Esophagus squamous epithelium (tissue), 5 donors: ENCODE measurements around the gene S100PBP. TPM values are rescaled to one million over a fixed set of nuclear protein-coding genes. Genes with fewer than 3 reads are reported as not detected.
A peak's percentile ranks its signal among the peaks of the same experiment; 100 is the strongest.
"Not testable (repeated sequence)": the region's sequence is repeated elsewhere in the genome, so short reads cannot be mapped to it uniquely, and the experiment has no call there.

Source experiments
- DNase-seq: peaks from one replicate; lab custom pipeline; 2025; lab: John Stamatoyannopoulos, UW
- H3K27ac ChIP-seq, 4 donors: fragments of 200-600 bp; sonication (generic); one replicate each; pipeline ENCODE4 v1.5.1; 2016 to 2019; ENCODE audit warnings: mild to moderate bottlenecking in 1 of 4
- H3K27me3 ChIP-seq, 4 donors: fragments of 200-600 bp; sonication (generic); 1 replicate in 3 of 4; 2 replicates in 1 of 4; pipeline versions ENCODE4 v1.5.1 to v1.6.0; 2017 to 2021; ENCODE audit warnings: antibody characterized with exemption in 1 of 4
- H3K36me3 ChIP-seq, 3 donors: fragments of 200-600 bp; sonication (generic); one replicate each; pipeline ENCODE4 v1.5.1; 2016 to 2019
- H3K4me1 ChIP-seq, 3 donors: fragments of 200-600 bp; sonication (generic); one replicate each; pipeline ENCODE4 v1.5.1; 2017 to 2019
- H3K4me3 ChIP-seq, 4 donors: fragments of 200-600 bp; sonication (generic); 1 replicate in 3 of 4; 2 replicates in 1 of 4; pipeline ENCODE4 v1.5.1; 2016 to 2019; ENCODE audit warnings: mild to moderate bottlenecking in 2 of 4, moderate library complexity in 1 of 4
- H3K9me3 ChIP-seq, 3 donors: fragments of 200-600 bp; sonication (generic); one replicate each; pipeline ENCODE4 v1.5.1; 2016 to 2019
- CTCF ChIP-seq, 6 experiments: fragments of 450-650 bp in 4 of 6; fragments of 200-600 bp in 2 of 6; sonication (generic) in 2 of 6; IDR thresholded peaks; one replicate each; pipeline ENCODE4 v1.5.1; 2016 to 2019; ENCODE audit warnings: antibody characterized with exemption in 6 of 6, mild to moderate bottlenecking in 4 of 6, moderate library complexity in 4 of 6
- POLR2A ChIP-seq, 4 donors: fragments of 450-650 bp; IDR thresholded peaks; one replicate each; pipeline ENCODE4 v1.6.1; 2017; ENCODE audit warnings: antibody characterized with exemption in 4 of 4, mild to moderate bottlenecking in 4 of 4, moderate library complexity in 3 of 4
- WGBS, 2 donors: methylation state at CpG; one replicate each; pipeline ENCODE4 v1.1.5; 2018; 5-methylcytosine and 5-hydroxymethylcytosine counted together
- intact Hi-C: fragments of 100-400 bp; cut with DNase I; formaldehyde crosslinking; loops from one replicate; pipeline ENCODE4 v1.15.0; 2022
- total RNA-seq, 4 donors: library from RNA; depleted of rRNA; stranded (reverse); fragments of >200 nt; gene quantifications; one replicate each; pipeline ENCODE4 v1.1.0, GENCODE V29; 2016
- donor health status: DM: yes; HTN: yes; CAD: no.

The S100PBP gene
- total RNA-seq, 4 donors from 2014 or later = 6.5 to 20.0 (median 11.9) TPM

GRCh38 chr1:32783851-32784250, 33.6 kb upstream of the S100PBP start:
- DNase-seq = no peak
- H3K9me3 ChIP-seq = no peaks in the 10 kb centered on the region
- H3K27ac ChIP-seq = no peak overlapping the region
- peaks cover 0 to 10% (median 0%) of the 10 kb centered on the region in 3 donors for H3K4me1 ChIP-seq
- no peaks in the 10 kb centered on the region for H3K27me3 ChIP-seq
- H3K4me3 ChIP-seq = no peak overlapping the region
- intact Hi-C loops = no loop called here
- 96 to 98% methylated on average over 5 of the region's 5 CpGs for WGBS, 2 donors
- TF ChIP-seq POLR2A (IDR thresholded peaks at IDR 0.05) = no peak
- TF ChIP-seq CTCF (IDR thresholded peaks at IDR 0.05) = no peak
- H3K36me3 ChIP-seq = peaks cover 14 to 100% (median 27%) of the 10 kb centered on the region in 3 donors

DNA sequence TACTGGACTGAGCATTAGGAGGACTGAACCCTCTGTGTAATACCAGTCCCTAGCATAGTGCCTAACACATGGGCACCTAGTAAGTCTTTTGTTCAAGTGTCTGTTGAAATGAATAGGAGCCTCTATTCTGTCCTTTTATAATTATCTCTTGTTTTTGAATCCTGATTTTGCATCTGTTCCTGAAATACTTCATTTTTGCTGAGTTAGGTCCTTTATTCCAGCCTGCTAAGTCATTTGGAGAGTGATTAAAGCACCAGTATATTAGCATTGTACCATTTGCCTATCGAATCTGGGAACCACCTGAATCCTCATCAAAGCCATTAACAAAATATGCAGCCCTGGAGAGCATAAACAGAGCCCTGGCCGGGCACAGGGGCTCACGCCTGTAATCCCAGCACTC, 32.6 kb upstream of the S100PBP start:
- 91 to 100% methylated on average over 1 to 2 of the region's 3 CpGs for WGBS, 2 donors
- no peak for TF ChIP-seq CTCF (IDR thresholded peaks at IDR 0.05)
- no peak for TF ChIP-seq POLR2A (IDR thresholded peaks at IDR 0.05)
- intact Hi-C loops = no loop called here
- no peak overlapping the region for H3K4me3 ChIP-seq
- H3K36me3 ChIP-seq = peaks cover 14 to 98% (median 20%) of the 10 kb centered on the region in 3 donors
- H3K9me3 ChIP-seq = no peaks in the 10 kb centered on the region
- H3K27me3 ChIP-seq = no peaks in the 10 kb centered on the region
- no peak overlapping the region for H3K27ac ChIP-seq
- peaks cover 0 to 19% (median 0%) of the 10 kb centered on the region in 3 donors for H3K4me1 ChIP-seq
- no peak for DNase-seq

- intact Hi-C loops = no loop called here
- peaks cover 5 to 96% (median 6%) of the 10 kb centered on the region in 3 donors for H3K36me3 ChIP-seq
- peaks cover 0 to 22% (median 0%) of the 10 kb centered on the region in 3 donors for H3K4me1 ChIP-seq
- 55 to 68% methylated on average over 4 of the region's 4 CpGs for WGBS, 2 donors
- H3K27me3 ChIP-seq = no peaks in the 10 kb centered on the region
- H3K4me3 ChIP-seq = no peak overlapping the region
- no peaks in the 10 kb centered on the region for H3K9me3 ChIP-seq
- H3K27ac ChIP-seq = peak overlapping the region in 1 of 4 donors; percentile 40
- TF ChIP-seq CTCF (IDR thresholded peaks at IDR 0.05) (peak in 4 of 6 experiments; percentile 12 to 44 (median 20)), POLR2A (IDR thresholded peaks at IDR 0.05) (no peak)
- no peak for DNase-seq
Observed at GRCh38 chr1:32786856-32787255, 30.6 kb upstream of the S100PBP start.

- intact Hi-C loops, H3K27me3 ChIP-seq, H3K4me3 ChIP-seq, DNase-seq, H3K9me3 ChIP-seq: not testable (repeated sequence)
- Histone ChIP-seq H3K27ac (peak overlapping the region in 3 of 4 donors; percentile 0 to 64 (median 63)), H3K36me3 (peaks cover 0 to 94% (median 9%) of the 10 kb centered on the region in 3 donors), H3K4me1 (peaks cover 0 to 27% (median 0%) of the 10 kb centered on the region in 3 donors)
- 32 to 60% methylated on average over 2 of the region's 2 CpGs for WGBS, 2 donors
Observed at GRCh38 chr1:32789356-32789755, 28.1 kb upstream of the S100PBP start.

DNA sequence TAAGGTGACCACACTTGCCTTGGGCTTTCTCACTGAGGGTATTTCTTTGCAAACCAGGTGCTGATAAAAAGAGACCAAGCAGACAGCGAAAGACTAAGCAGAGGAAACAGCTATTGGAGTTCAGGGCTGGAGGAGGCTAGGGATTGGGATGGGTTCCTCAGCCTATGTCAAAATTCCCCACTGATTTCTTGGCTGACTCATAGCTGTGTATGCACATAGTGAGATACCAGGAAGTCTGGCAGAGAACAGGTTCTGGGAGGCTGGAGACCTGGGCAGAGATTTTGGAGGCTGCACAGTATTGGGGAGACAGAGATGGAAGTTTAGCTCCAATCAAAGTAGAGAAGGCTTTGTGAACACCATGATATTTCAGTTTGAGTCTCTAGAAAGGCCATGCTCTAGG, 25.6 kb upstream of the S100PBP start:
- Histone ChIP-seq H3K4me3 (no peak overlapping the region), H3K9me3 (no peaks in the 10 kb centered on the region), H3K36me3 (peaks cover 0 to 92% (median 9%) of the 10 kb centered on the region in 3 donors), H3K27ac (peak overlapping the region in 1 of 4 donors; percentile 2), H3K27me3 (no peaks in the 10 kb centered on the region), H3K4me1 (peaks cover 0 to 26% (median 0%) of the 10 kb centered on the region in 3 donors)
- intact Hi-C loops = no loop called here
- no peak for DNase-seq
- TF ChIP-seq CTCF (IDR thresholded peaks at IDR 0.05) = no peak
- TF ChIP-seq POLR2A (IDR thresholded peaks at IDR 0.05) = no peak
- WGBS, 2 donors = 90 to 100% methylated on average over 1 of the region's 1 CpG

DNA sequence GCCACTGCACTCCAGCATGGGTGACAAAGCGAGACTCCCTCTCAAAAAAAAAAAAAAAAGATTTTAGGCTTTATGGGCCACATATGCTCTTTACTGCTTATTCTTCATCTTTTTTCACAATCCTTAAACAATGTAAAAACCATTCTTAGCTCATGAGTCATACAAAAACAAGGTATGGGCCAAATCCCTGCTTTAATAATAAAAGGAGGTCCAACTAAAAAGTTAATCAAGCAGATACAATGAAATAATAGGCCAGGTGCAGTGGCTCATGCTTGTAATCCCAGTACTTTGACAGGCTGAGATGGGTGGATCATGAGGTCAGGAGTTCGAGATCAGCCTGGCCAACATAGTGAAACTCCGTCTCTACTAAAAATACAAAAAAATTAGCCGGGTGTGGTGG, 21.7 kb upstream of the S100PBP start:
- DNase-seq, H3K4me3 ChIP-seq, H3K9me3 ChIP-seq, intact Hi-C loops, H3K4me1 ChIP-seq, H3K27me3 ChIP-seq: not testable (repeated sequence)
- H3K36me3 ChIP-seq = peaks cover 0 to 89% (median 10%) of the 10 kb centered on the region in 3 donors
- 39 to 53% methylated on average over 4 of the region's 4 CpGs for WGBS, 2 donors
- peak overlapping the region in 2 of 4 donors; percentile 14 to 36 for H3K27ac ChIP-seq
